Effector memory CD4-positive, alpha-beta T cell (primary cell): ENCODE results near the gene HMX1.

ENCODE experiments used
- DNase-seq, 3 donors: peaks; one replicate each; pipeline ENCODE4 v3.0.0-alpha.2; 2020
- H3K27ac ChIP-seq: 2 replicates; pipeline ENCODE4 v1.7.0; 2013; ENCODE audit warnings: mild to moderate bottlenecking, low read length, moderate library complexity; ENCODE audit not compliant: insufficient read depth, poor library complexity, severe bottlenecking
- H3K27me3 ChIP-seq: replicated peaks from 2 replicates; pipeline ENCODE4 v1.7.0; 2013; ENCODE audit warnings: mild to moderate bottlenecking, low read length; ENCODE audit not compliant: insufficient read depth, control insufficient read depth, poor library complexity, severe bottlenecking
- H3K36me3 ChIP-seq: 2 replicates; pipeline ENCODE4 v1.7.0; 2013; ENCODE audit warnings: mild to moderate bottlenecking, low read length, moderate library complexity; ENCODE audit not compliant: control insufficient read depth, insufficient read depth
- H3K4me1 ChIP-seq: 2 replicates; pipeline ENCODE4 v1.7.0; 2013; ENCODE audit warnings: low read length, mild to moderate bottlenecking; ENCODE audit not compliant: control insufficient read depth, insufficient read depth, poor library complexity, severe bottlenecking
- H3K4me3 ChIP-seq: 2 replicates; pipeline ENCODE4 v1.7.0; 2013; ENCODE audit warnings: low read length, low read depth, mild to moderate bottlenecking; ENCODE audit not compliant: insufficient read depth, poor library complexity, severe bottlenecking
- H3K9me3 ChIP-seq: 2 replicates; pipeline ENCODE4 v1.7.0; 2013; ENCODE audit warnings: mild to moderate bottlenecking, low read length, moderate library complexity; ENCODE audit not compliant: control insufficient read depth

The HMX1 gene

DNA sequence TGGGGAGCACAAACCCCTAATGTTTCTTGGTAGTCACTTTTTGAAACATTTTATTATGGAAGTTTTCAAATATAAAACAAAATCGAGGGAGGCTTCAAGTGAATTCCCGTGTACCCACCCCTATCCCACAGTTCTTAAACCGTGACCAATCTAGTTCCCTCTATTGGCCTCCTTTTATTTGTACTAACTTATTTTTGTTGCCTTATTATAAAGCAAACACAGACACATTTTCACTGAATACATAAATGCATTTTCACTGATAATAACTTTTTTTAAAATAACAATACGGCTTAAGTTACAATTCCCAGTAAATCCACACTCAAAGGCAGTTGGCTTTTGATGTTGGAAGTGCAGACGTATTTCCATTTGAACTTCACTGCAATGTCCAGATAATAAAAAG lies 9.3 kb downstream of the HMX1 start:
- H3K9me3 ChIP-seq, result no peaks in the 10 kb centered on the region
- no peak for DNase-seq
- no peak overlapping the region for H3K27ac ChIP-seq
- no peak overlapping the region for H3K4me3 ChIP-seq
- peaks cover 35% of the 10 kb centered on the region for H3K27me3 ChIP-seq
- H3K4me1 ChIP-seq, result peaks cover 1% of the 10 kb centered on the region
- H3K36me3 ChIP-seq, result no peaks in the 10 kb centered on the region

DNA sequence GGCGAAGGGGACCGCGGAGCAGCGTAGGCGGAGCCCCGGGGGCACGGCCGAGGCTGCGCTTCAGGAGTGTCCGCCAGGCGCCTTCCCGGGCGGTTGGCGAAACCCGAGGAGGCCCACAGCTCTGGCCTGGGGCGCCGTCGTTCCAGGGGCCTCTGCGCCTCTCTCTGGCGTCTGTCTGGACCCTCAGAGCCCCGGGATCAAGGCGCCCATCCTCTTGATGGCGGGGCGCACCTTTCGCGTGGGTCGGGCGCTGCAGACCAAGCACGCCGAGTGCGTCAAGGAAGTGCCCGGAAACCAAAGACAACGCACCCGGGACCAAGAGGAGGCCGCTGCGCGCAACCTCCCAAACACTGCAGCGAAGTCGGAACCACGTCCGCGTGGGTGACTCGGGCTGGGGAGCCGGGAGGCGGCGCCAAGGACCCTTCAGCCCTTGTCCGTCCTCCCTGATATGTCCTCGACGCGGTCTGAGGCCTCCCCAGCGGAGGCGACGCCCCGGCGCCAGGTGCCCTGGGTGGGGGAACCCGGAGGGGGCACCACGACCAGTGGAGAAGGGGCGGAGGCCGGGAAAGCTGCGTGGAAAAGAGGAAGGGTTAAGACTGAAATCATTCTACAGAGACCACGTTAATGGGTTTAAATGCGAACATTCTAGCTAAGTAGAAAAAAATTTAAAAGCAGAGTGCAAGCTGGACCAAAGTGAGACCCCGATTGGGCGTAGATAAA lies 9.9 kb downstream of the HMX1 start:
- H3K4me3 ChIP-seq, result no peak overlapping the region
- no peaks in the 10 kb centered on the region for H3K9me3 ChIP-seq
- H3K36me3 ChIP-seq, result no peaks in the 10 kb centered on the region
- peaks cover 38% of the 10 kb centered on the region for H3K27me3 ChIP-seq
- H3K4me1 ChIP-seq, result peaks cover 5% of the 10 kb centered on the region
- no peak for DNase-seq
- no peak overlapping the region for H3K27ac ChIP-seq

DNA sequence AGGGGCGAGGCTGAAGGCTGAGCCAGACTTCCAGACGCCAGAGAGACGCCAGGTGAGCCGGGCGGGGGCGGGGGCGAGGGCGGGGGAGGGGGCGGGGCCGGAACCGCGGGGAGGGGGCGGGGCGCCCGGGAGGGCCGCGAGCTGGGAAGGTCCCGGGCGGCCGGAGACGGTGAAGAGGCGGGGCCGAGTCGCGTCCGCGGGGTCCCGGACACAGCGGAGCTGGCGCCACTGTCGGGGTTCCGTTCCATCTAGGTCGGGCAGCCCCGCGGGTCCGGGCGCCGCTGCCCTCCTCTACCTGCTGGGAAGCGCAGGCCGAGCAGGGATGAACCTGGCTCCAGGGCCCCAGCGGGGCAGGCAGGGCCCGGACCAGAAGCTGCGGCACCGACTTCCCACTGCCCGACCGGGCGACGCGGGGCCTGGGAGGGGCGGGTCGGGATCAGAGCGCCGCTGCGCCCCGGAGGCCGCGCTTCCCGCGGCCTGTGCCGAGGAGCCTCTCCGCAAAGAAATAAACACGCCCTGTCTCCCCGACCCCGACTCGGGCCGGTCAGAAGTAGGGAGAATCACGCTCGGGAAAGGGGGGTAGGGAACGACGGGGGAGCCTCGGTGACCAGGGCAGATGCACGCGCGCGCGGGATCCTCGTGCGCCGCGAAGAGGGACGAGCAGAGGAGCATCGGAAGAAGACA lies 10.6 kb downstream of the HMX1 start:
- H3K36me3 ChIP-seq, result no peaks in the 10 kb centered on the region
- DNase-seq, result no peak
- H3K27me3 ChIP-seq, result peaks cover 38% of the 10 kb centered on the region
- no peaks in the 10 kb centered on the region for H3K9me3 ChIP-seq
- no peak overlapping the region for H3K27ac ChIP-seq
- H3K4me1 ChIP-seq, result peaks cover 5% of the 10 kb centered on the region
- H3K4me3 ChIP-seq, result no peak overlapping the region

GRCh38 chr4:8860096-8860891 lies 11.3 kb downstream of the HMX1 start:
- DNase-seq, result no peak
- H3K9me3 ChIP-seq, result no peaks in the 10 kb centered on the region

GRCh38 chr4:8859550-8860095 lies 12.0 kb downstream of the HMX1 start:
- Histone ChIP-seq H3K4me3 (no peak overlapping the region), H3K27ac (no peak overlapping the region), H3K4me1 (peaks cover 5% of the 10 kb centered on the region), H3K36me3 (no peaks in the 10 kb centered on the region), H3K27me3 (peaks cover 32% of the 10 kb centered on the region), H3K9me3 (no peaks in the 10 kb centered on the region)
- DNase-seq, result no peak

More at GRCh38 chr4:8860096-8860891, 11.3 kb downstream of the HMX1 start:
- Histone ChIP-seq H3K27me3 (peaks cover 32% of the 10 kb centered on the region), H3K4me1 (peaks cover 5% of the 10 kb centered on the region), H3K4me3 (no peak overlapping the region), H3K27ac (no peak overlapping the region), H3K36me3 (no peaks in the 10 kb centered on the region)

DNA sequence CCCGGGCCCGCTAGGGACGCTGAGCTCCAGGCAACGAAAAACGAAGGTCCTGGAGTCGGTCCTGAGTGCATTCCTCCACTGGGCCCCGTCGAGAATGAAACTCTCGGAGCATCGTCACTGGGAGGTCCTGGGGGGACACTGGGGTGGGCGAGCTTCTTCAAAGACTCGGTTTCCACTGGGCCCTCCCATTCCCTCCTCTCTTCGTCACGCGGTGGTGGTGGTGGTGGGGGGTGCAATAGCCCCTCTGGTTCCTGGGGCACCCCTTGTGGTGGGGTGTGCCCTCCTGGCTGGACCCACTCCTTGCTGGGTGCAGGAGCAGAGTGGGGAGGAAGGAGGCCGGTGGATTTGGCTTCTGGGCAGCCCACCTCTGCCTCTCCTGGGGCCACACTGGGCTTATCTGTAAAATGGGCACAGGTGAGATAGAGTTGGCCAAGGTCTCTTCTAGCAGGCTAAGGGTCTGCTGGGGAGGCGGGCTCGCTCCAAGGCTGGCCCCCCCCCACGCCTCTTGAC lies 12.9 kb downstream of the HMX1 start:
- Histone ChIP-seq H3K4me1 (peaks cover 5% of the 10 kb centered on the region), H3K4me3 (no peak overlapping the region), H3K27me3 (peaks cover 32% of the 10 kb centered on the region), H3K27ac (no peak overlapping the region), H3K36me3 (no peaks in the 10 kb centered on the region), H3K9me3 (no peaks in the 10 kb centered on the region)
- no peak for DNase-seq

DNA sequence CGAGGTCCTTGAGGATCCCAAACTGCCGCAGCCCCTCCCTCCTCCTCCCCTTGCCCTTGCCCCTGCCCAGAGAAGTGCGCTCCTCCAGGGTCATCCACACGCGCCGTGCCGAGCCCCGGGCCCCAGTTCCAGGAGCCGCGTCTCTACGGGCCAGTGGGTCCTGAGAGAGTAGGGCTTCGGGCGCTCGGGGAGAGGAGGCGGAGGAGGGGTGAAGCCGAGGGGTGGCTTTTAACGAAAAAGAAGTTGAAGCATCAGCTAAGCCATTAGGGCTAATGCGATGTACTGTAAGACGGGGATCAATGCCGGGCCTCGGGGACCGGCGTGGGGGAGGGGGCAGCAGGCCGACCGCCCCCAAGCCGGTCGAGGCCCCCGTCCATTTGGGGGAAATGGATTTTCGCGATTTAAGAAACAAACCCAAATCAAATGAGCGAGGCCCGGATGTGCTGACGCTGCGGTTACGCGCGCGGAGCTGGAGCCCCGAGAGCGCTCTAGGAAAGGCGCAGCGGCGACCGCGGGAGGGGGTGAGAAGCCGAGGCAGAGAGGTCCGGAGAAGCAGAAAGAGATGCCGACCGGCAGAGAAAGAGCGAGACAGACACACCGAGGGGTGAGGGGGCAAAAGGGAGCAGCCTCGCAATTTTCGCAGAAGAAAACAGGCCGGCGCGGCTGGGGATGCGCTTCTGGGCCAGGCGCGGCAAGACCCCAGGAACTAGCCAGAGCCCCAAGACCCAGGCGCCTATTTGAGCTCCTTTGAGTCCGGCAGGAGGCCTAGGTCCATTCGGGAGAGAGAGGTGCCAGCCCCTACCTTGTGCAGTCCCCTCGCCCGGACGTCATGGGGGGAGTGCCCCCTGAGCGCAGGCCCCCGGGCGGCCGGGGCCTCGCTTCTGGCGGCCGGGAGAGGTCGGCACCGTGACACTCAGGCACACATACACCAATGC lies 13.6 kb downstream of the HMX1 start:
- Histone ChIP-seq H3K27me3 (peaks cover 28% of the 10 kb centered on the region), H3K4me3 (no peak overlapping the region)
- no peak for DNase-seq

GRCh38 chr4:8856835-8857621 lies 14.6 kb downstream of the HMX1 start:
- no peak for DNase-seq
- Histone ChIP-seq H3K4me3 (no peak overlapping the region), H3K27ac (no peak overlapping the region), H3K9me3 (no peaks in the 10 kb centered on the region), H3K36me3 (no peaks in the 10 kb centered on the region), H3K4me1 (peaks cover 5% of the 10 kb centered on the region), H3K27me3 (peaks cover 30% of the 10 kb centered on the region)

More for the DNA sequence above, 13.6 kb downstream of the HMX1 start:
- no peak overlapping the region for H3K27ac ChIP-seq
- H3K36me3 ChIP-seq, result no peaks in the 10 kb centered on the region
- peaks cover 5% of the 10 kb centered on the region for H3K4me1 ChIP-seq
- no peaks in the 10 kb centered on the region for H3K9me3 ChIP-seq
